Pancreas (tissue), 10 donors: Measurements from ENCODE around the gene PDE4B. TPM values are rescaled to one million over a fixed set of nuclear protein-coding genes. Genes with fewer than 3 reads are reported as not detected.

Experiments
- ATAC-seq, 4 donors: fragments of 200-7000 bp; cut with Tn5 transposase; one replicate each; pipeline versions ENCODE4 v1.8.0 to v1.9.1; 2020; ENCODE audit warnings: mild to moderate bottlenecking in 4 of 4, moderate library complexity in 4 of 4
- DNase-seq, 6 donors: peaks; one replicate each; pipeline ENCODE4 v3.0.0-alpha.2; 2020
- FAIRE-seq: peaks from 2 replicates; lab custom pipeline; 2012; peaks lifted over from hg19 to GRCh38; lab: Jason Lieb, UNC
- H3K27ac ChIP-seq, 4 donors: fragments of 200-600 bp; sonication (generic); 1 replicate in 3 of 4; 2 replicates in 1 of 4; pipeline versions ENCODE4 v1.5.0 to v1.8.0; 2020
- H3K27me3 ChIP-seq, 4 donors: fragments of 200-600 bp; one replicate each; pipeline ENCODE4 v1.8.0; 2021
- H3K36me3 ChIP-seq, 3 donors: fragments of 200-600 bp; sonication (generic) in 1 of 3; one replicate each; pipeline versions ENCODE4 v1.5.0 to v1.8.0; 2020 to 2021
- H3K4me1 ChIP-seq, 3 donors: fragments of 200-600 bp; one replicate each; pipeline ENCODE4 v1.8.0; 2021
- H3K4me3 ChIP-seq, 4 donors: fragments of 200-600 bp; sonication (generic) in 2 of 4; one replicate each; pipeline versions ENCODE4 v1.5.0 to v1.8.0; 2020 to 2021
- H3K9me3 ChIP-seq, 4 donors: fragments of 200-600 bp; one replicate each; pipeline ENCODE4 v1.8.0; 2021
- CTCF ChIP-seq, 4 donors: fragments of 200-600 bp; sonication (generic) in 3 of 4; IDR thresholded peaks; one replicate each; pipeline versions ENCODE4 v1.5.0 to v1.8.0; 2021; ENCODE audit warnings: antibody characterized with exemption in 4 of 4
- WGBS, 2 donors: extraction: QIAGEN DNeasy Blood & Tissue Kit; methylation state at CpG; one replicate each; pipeline ENCODE4 v1.1.7; 2013; 5-methylcytosine and 5-hydroxymethylcytosine counted together
- intact Hi-C, 3 donors: fragments of 100-400 bp; cut with DNase I; formaldehyde crosslinking; loops; one replicate each; pipeline versions ENCODE4 v1.11.1 to v1.14.2; 2022
- polyA plus RNA-seq, 2 donors: library from polyadenylated mRNA; stranded (reverse); fragments of 200-250 nt; gene quantifications; one replicate each; pipeline ENCODE4 v1.2.3, GENCODE V29; 2013
- total RNA-seq, 6 donors: library from RNA; stranded (reverse); fragmentation: NEBNext Ultra II Directional in 4 of 6; extraction: Animal tissue kit (Norgen Biotek cat#: 25700) in 4 of 6; gene quantifications; one replicate each; pipeline versions ENCODE4 v1.2.1 to v1.2.4, GENCODE V29; 2021 to 2023
- donor health status: healthy with polysubstance abuse.
- donor health status: DM: no; HTN: no; CAD: no; lungs with moderate emphysema.
- donor health status: DM: no; HTN: no; CAD: no.
- donor health status: control.
- donor health status: control.
- donor health status: Bipolar disorder and iron deficiency.
- donor health status: DM: yes; HTN: yes; CAD: no.
- donor health status: DM: no; HTN: no; CAD: no.
- donor health status: DM: no; HTN: no; CAD: no.
- donor health status: DM: yes; HTN: yes; CAD: no.

Gene PDE4B
- total and polyA plus RNA-seq, 8 donors, result 0.23 to 3.7 (median 0.92) TPM

- FAIRE-seq, result no peak
- DNase-seq, result no peak
- Histone ChIP-seq H3K27ac (no peak overlapping the region), H3K4me3 (no peak overlapping the region), H3K4me1 (no peaks in the 10 kb centered on the region), H3K9me3 (no peaks in the 10 kb centered on the region), H3K27me3 (no peaks in the 10 kb centered on the region), H3K36me3 (no peaks in the 10 kb centered on the region)
- no peak for ATAC-seq
- intact Hi-C loops, result no loop called here
- TF ChIP-seq CTCF (IDR thresholded peaks at IDR 0.05), result no peak
Observed at GRCh38 chr1:66367369-66367768, 574.7 kb downstream of the PDE4B start.

GRCh38 chr1:66368261-66368660, 575.6 kb downstream of the PDE4B start:
- no peak overlapping the region for H3K27ac ChIP-seq
- H3K9me3 ChIP-seq, result no peaks in the 10 kb centered on the region
- no peak for TF ChIP-seq CTCF (IDR thresholded peaks at IDR 0.05)
- 66 to 75% methylated on average over 5 of the region's 5 CpGs for WGBS, 2 donors
- no peak for ATAC-seq
- no peak overlapping the region for H3K4me3 ChIP-seq
- no peaks in the 10 kb centered on the region for H3K36me3 ChIP-seq
- H3K27me3 ChIP-seq, result no peaks in the 10 kb centered on the region
- no peaks in the 10 kb centered on the region for H3K4me1 ChIP-seq
- intact Hi-C loops, result no loop called here
- no peak for DNase-seq
- FAIRE-seq, result no peak

GRCh38 chr1:66370462-66370971, 577.8 kb downstream of the PDE4B start:
- intact Hi-C loops, result no loop called here
- no peaks in the 10 kb centered on the region for H3K27me3 ChIP-seq
- WGBS, 2 donors, result 68 to 77% methylated on average over 4 of the region's 4 CpGs
- ATAC-seq, result no peak
- no peaks in the 10 kb centered on the region for H3K9me3 ChIP-seq
- H3K36me3 ChIP-seq, result no peaks in the 10 kb centered on the region
- FAIRE-seq, result no peak
- H3K27ac ChIP-seq, result no peak overlapping the region
- DNase-seq, result no peak
- no peaks in the 10 kb centered on the region for H3K4me1 ChIP-seq
- no peak for TF ChIP-seq CTCF (IDR thresholded peaks at IDR 0.05)
- no peak overlapping the region for H3K4me3 ChIP-seq

- Histone ChIP-seq H3K4me3 (no peak overlapping the region), H3K27me3 (no peaks in the 10 kb centered on the region), H3K36me3 (no peaks in the 10 kb centered on the region), H3K9me3 (no peaks in the 10 kb centered on the region), H3K4me1 (no peaks in the 10 kb centered on the region), H3K27ac (no peak overlapping the region)
- DNase-seq (no peak), ATAC-seq (peak in 1 of 4 donors; percentile 50), FAIRE-seq (no peak)
- WGBS, 2 donors, result 61 to 70% methylated on average over 7 of the region's 7 CpGs
- TF ChIP-seq CTCF (IDR thresholded peaks at IDR 0.05), result no peak
- intact Hi-C loops, result no loop called here
Observed at GRCh38 chr1:66371233-66372005, 578.7 kb downstream of the PDE4B start.

- intact Hi-C loops, result no loop called here
- 62 to 73% methylated on average over 6 of the region's 6 CpGs for WGBS, 2 donors
- no peaks in the 10 kb centered on the region for H3K9me3 ChIP-seq
- no peak for DNase-seq
- no peak overlapping the region for H3K4me3 ChIP-seq
- H3K4me1 ChIP-seq, result no peaks in the 10 kb centered on the region
- no peak overlapping the region for H3K27ac ChIP-seq
- TF ChIP-seq CTCF (IDR thresholded peaks at IDR 0.05), result no peak
- H3K27me3 ChIP-seq, result no peaks in the 10 kb centered on the region
- ATAC-seq, result no peak
- no peak for FAIRE-seq
- no peaks in the 10 kb centered on the region for H3K36me3 ChIP-seq
Observed at GRCh38 chr1:66372522-66373101, 579.9 kb downstream of the PDE4B start.
